Frontal cortex (tissue), 4 donors: ENCODE measurements around the gene GMEB2. TPM values are rescaled to one million over a fixed set of nuclear protein-coding genes. Genes with fewer than 3 reads are reported as not detected.
A peak's percentile ranks its signal among the peaks of the same experiment; 100 is the strongest.
"Not testable (repeated sequence)": the region's sequence is repeated elsewhere in the genome, so short reads cannot be mapped to it uniquely, and the experiment has no call there.

ENCODE experiments used
- DNase-seq, 2 donors: peaks; one replicate each; pipeline ENCODE4 v3.0.0; 2012; ENCODE audit warnings: low spot score in 2 of 2
- FAIRE-seq: peaks from 2 replicates; lab custom pipeline; 2012; peaks lifted over from hg19 to GRCh38; lab: Jason Lieb, UNC
- total RNA-seq: library from RNA; depleted of rRNA; stranded (reverse); fragments of >200 nt; gene quantifications from one replicate; pipeline ENCODE4 v1.2.3, GENCODE V29; 2014
- donor health status: control.
- donor health status: control.
- donor health status: control.

GMEB2 gene
- total RNA-seq = 6.1 TPM

GRCh38 chr20:63626424-63627128, at the start of gene GMEB2:
GMEB2 (minus strand) TSS chr20:63627101; CDS start chr20:63619397, 7,704 bp downstream.
- FAIRE-seq = no peak
- peak; percentile 87 to 98 for DNase-seq

- FAIRE-seq = no peak
- DNase-seq = no peak
These were observed 48.9 kb upstream of the GMEB2 start for GRCh38 chr20:63675681-63676368.

GRCh38 chr20:63673951-63674350, 47.0 kb upstream of the GMEB2 start:
- DNase-seq (no peak), FAIRE-seq (no peak)

- DNase-seq (no peak), FAIRE-seq (no peak)
These were observed 45.8 kb upstream of the GMEB2 start for GRCh38 chr20:63672666-63673065.

- DNase-seq, FAIRE-seq: not testable (repeated sequence)
These were observed 44.8 kb upstream of the GMEB2 start for GRCh38 chr20:63671695-63672094.

GRCh38 chr20:63668351-63668750, 41.5 kb upstream of the GMEB2 start:
- FAIRE-seq (no peak), DNase-seq (no peak)

GRCh38 chr20:63667858-63668257, 41.0 kb upstream of the GMEB2 start:
- FAIRE-seq (no peak), DNase-seq (no peak)

- FAIRE-seq (no peak), DNase-seq (no peak)
These were observed 38.8 kb upstream of the GMEB2 start for GRCh38 chr20:63665708-63666107.

- peak in 1 of 2 donors; percentile 81 for DNase-seq
- FAIRE-seq = no peak
These were observed 38.1 kb upstream of the GMEB2 start for GRCh38 chr20:63664861-63665594.

GRCh38 chr20:63664143-63664851, 37.4 kb upstream of the GMEB2 start:
- no peak for FAIRE-seq
- DNase-seq = no peak

GRCh38 chr20:63663332-63664066, 36.6 kb upstream of the GMEB2 start:
- FAIRE-seq (no peak), DNase-seq (no peak)

GRCh38 chr20:63662813-63663189, 35.9 kb upstream of the GMEB2 start:
- DNase-seq (no peak), FAIRE-seq (no peak)

- DNase-seq (no peak), FAIRE-seq (no peak)
These were observed 35.3 kb upstream of the GMEB2 start for GRCh38 chr20:63661959-63662812.

GRCh38 chr20:63661108-63661507, 34.2 kb upstream of the GMEB2 start:
- DNase-seq (no peak), FAIRE-seq (no peak)

GRCh38 chr20:63660622-63661021, 33.7 kb upstream of the GMEB2 start:
- FAIRE-seq (no peak), DNase-seq (no peak)

- not testable (repeated sequence) for FAIRE-seq, DNase-seq
These were observed 33.3 kb upstream of the GMEB2 start for GRCh38 chr20:63660174-63660573.

- FAIRE-seq = no peak
- DNase-seq = no peak
These were observed 32.5 kb upstream of the GMEB2 start for GRCh38 chr20:63659370-63659769.

GRCh38 chr20:63658749-63659187, 31.9 kb upstream of the GMEB2 start:
- FAIRE-seq = no peak
- DNase-seq = no peak
